Endothelial cell of umbilical vein (primary cell): Measurements from ENCODE around the gene FSTL4. TPM values are rescaled to one million over a fixed set of nuclear protein-coding genes. Genes with fewer than 3 reads are reported as not detected.

Source experiments
- BruUV-seq: library from RNA; stranded (reverse); fragments of 400-500 nt; replicated peaks from 2 replicates; lab custom pipeline; 2021; lab: Mats Ljungman, UMichigan
- CTCF ChIA-PET: fragments of 300-600, 350-600 bp; sonication (Branson Sonifier 250); formaldehyde crosslinking; loops from one replicate; lab custom pipeline; 2021; ENCODE audit warnings: antibody characterized with exemption, inconsistent platforms; lab: Charles Lee
- POLR2A ChIA-PET: fragments of 300-600, 350-600 bp; sonication (Branson Sonifier 250); formaldehyde crosslinking; loops from one replicate; lab custom pipeline; 2021; ENCODE audit warnings: antibody characterized with exemption, inconsistent platforms; lab: Charles Lee
- DNase-seq: peaks from one replicate; pipeline ENCODE4 v3.0.0-alpha.2; 2011; ENCODE audit warnings: low read depth, low spot score
- FAIRE-seq: peaks from 2 replicates; lab custom pipeline; 2011; peaks lifted over from hg19 to GRCh38; lab: Jason Lieb, UNC
- H2AFZ ChIP-seq: 2 replicates; pipeline ENCODE4 v1.6.0; 2012; ENCODE audit warnings: low read depth, low read length, control low read depth, inconsistent platforms
- H3K27ac ChIP-seq: 2 replicates; pipeline ENCODE4 v1.5.1; 2011; ENCODE audit warnings: low read depth, mild to moderate bottlenecking, control low read depth, low read length, moderate library complexity; ENCODE audit not compliant: insufficient read depth
- H3K27me3 ChIP-seq, 2 experiments: 2 replicates each; pipeline versions ENCODE4 v1.6.0 to v1.6.1; 2011; ENCODE audit warnings: low read length in 2 of 2, mixed read lengths in 1 of 2; ENCODE audit not compliant: control insufficient read depth in 2 of 2, insufficient read depth in 2 of 2
- H3K36me3 ChIP-seq, 2 experiments: 2 replicates in 1 of 2; 3 replicates in 1 of 2; pipeline ENCODE4 v1.5.1; 2011; ENCODE audit warnings: low read length in 2 of 2, mild to moderate bottlenecking in 1 of 2, moderate library complexity in 1 of 2; ENCODE audit not compliant: control insufficient read depth in 2 of 2, insufficient read depth in 2 of 2; ENCODE audit errors: extremely low read depth in 1 of 2
- H3K4me1 ChIP-seq: 3 replicates; pipeline ENCODE4 v1.5.1; 2011; ENCODE audit warnings: mild to moderate bottlenecking, low read length; ENCODE audit not compliant: control insufficient read depth, insufficient read depth; ENCODE audit errors: extremely low read depth
- H3K4me2 ChIP-seq: 2 replicates; pipeline ENCODE4 v1.6.1; 2011; ENCODE audit warnings: low read length, control low read depth, mixed read lengths; ENCODE audit not compliant: insufficient read depth
- H3K4me3 ChIP-seq, 3 experiments: fragments of 200-600 bp in 1 of 3; sonication (generic), shearing (Covaris generic) in 1 of 3; replicated peaks in 1 of 3; 2 replicates each; pipeline ENCODE4 v1.5.1; 2011 to 2016; ENCODE audit warnings: control low read depth in 3 of 3, low read length in 3 of 3, mild to moderate bottlenecking in 2 of 3, inconsistent platforms in 1 of 3, low read depth in 1 of 3, moderate library complexity in 1 of 3; ENCODE audit not compliant: insufficient read depth in 1 of 3
- H3K79me2 ChIP-seq: 2 replicates; pipeline ENCODE4 v1.6.0; 2012; ENCODE audit warnings: low read length, inconsistent platforms; ENCODE audit not compliant: control insufficient read depth, insufficient read depth
- H3K9ac ChIP-seq: replicated peaks from 2 replicates; pipeline ENCODE3; 2011; ENCODE audit warnings: low read length, control low read depth; ENCODE audit not compliant: insufficient read depth; ENCODE audit errors: extremely low read depth
- H3K9me1 ChIP-seq: replicated peaks from 3 replicates; pipeline ENCODE4 v1.6.0; 2011; ENCODE audit warnings: mild to moderate bottlenecking, low read length; ENCODE audit not compliant: control insufficient read depth, insufficient read depth; ENCODE audit errors: extremely low read depth
- H3K9me3 ChIP-seq: replicated peaks from 2 replicates; pipeline ENCODE4 v1.5.1; 2012; ENCODE audit warnings: low read length, inconsistent platforms; ENCODE audit not compliant: control insufficient read depth, insufficient read depth
- H4K20me1 ChIP-seq: replicated peaks from 2 replicates; pipeline ENCODE3; 2011; ENCODE audit warnings: mild to moderate bottlenecking, low read length; ENCODE audit not compliant: control insufficient read depth, insufficient read depth; ENCODE audit errors: extremely low read depth
- CTCF ChIP-seq, 2 donors: IDR thresholded peaks; 1 replicate in 1 of 2; 2 replicates in 1 of 2; pipeline ENCODE4 v1.5.1; 2011; ENCODE audit warnings: low read length in 2 of 2, mild to moderate bottlenecking in 2 of 2, moderate library complexity in 2 of 2, control low read depth in 1 of 2, inconsistent platforms in 1 of 2, low read depth in 1 of 2; ENCODE audit not compliant: insufficient read depth in 1 of 2; ENCODE audit errors: extremely low read depth in 1 of 2
- EZH2 ChIP-seq: IDR thresholded peaks from 2 replicates; pipeline ENCODE4 v1.6.1; 2012; ENCODE audit warnings: borderline replicate concordance, low read depth, mild to moderate bottlenecking, moderate library complexity, low read length, inconsistent platforms; ENCODE audit not compliant: severe bottlenecking
- FOS ChIP-seq: IDR thresholded peaks from 2 replicates; pipeline ENCODE4 v1.6.1; 2011; ENCODE audit warnings: mild to moderate bottlenecking, low read length, moderate library complexity, borderline replicate concordance; ENCODE audit not compliant: insufficient read depth
- GATA2 ChIP-seq: IDR thresholded peaks from 2 replicates; pipeline ENCODE4 v1.7.0; 2011; ENCODE audit warnings: low read depth, mild to moderate bottlenecking, moderate library complexity, mixed read lengths, low read length; ENCODE audit not compliant: insufficient read length, insufficient read depth
- JUN ChIP-seq: IDR thresholded peaks from 2 replicates; pipeline ENCODE4 v1.6.1; 2011; ENCODE audit warnings: borderline replicate concordance, low read depth; ENCODE audit not compliant: insufficient read length, insufficient read depth
- MAX ChIP-seq: IDR thresholded peaks from 2 replicates; pipeline ENCODE4 v1.6.1; 2011; ENCODE audit not compliant: insufficient read depth, insufficient read length
- MYC ChIP-seq: IDR thresholded peaks from one replicate; pipeline ENCODE4 v1.6.1; 2011; ENCODE audit warnings: mild to moderate bottlenecking, low read depth, low read length
- POLR2A ChIP-seq: IDR thresholded peaks from 2 replicates; pipeline ENCODE4 v1.6.1; 2012; ENCODE audit warnings: low read depth, mild to moderate bottlenecking, control low read depth, low read length
- POLR2AphosphoS5 ChIP-seq: IDR thresholded peaks from 2 replicates; pipeline ENCODE4 v1.6.1; 2012; ENCODE audit warnings: low read depth, mild to moderate bottlenecking, control low read depth, low read length, moderate library complexity; ENCODE audit not compliant: insufficient read depth
- dilution Hi-C: fragments of 300-500 bp; cut with MboI; formaldehyde crosslinking; loops from one replicate; pipeline ENCODE4 v1.15.0; 2019; ENCODE audit warnings: low sequenced_read_pairs; ENCODE audit not compliant: extremely low pct_ligation_motif_present
- intact Hi-C: fragments of 100-400 bp; cut with micrococcal nuclease; formaldehyde crosslinking; loops from one replicate; pipeline ENCODE4 v1.10.0; 2022
- polyA plus RNA-seq, 4 experiments: library from polyadenylated mRNA; depleted of rRNA in 3 of 4; stranded (reverse) in 3 of 4; unstranded in 1 of 4; fragments of >200 nt; gene quantifications; 2 replicates each; pipeline versions ENCODE4 v1.2.1 to v1.2.3, GENCODE V29; 2011 to 2012; ENCODE audit warnings: missing spikeins in 1 of 4
- total RNA-seq: library from RNA; stranded (reverse); gene quantifications from 2 replicates; pipeline ENCODE4 v1.2.3, GENCODE V29; 2021

Gene FSTL4
- total and polyA plus RNA-seq, 2 donors (not counting 3 experiments of a cell fraction or from before 2014, with no cell fraction given): 0.18 TPM; not detected in 1

GRCh38 chr5:133637206-133637605 lies 24.9 kb upstream of the FSTL4 start:
- H3K4me2 ChIP-seq: no peak overlapping the region
- H3K36me3 ChIP-seq: no peaks in the 10 kb centered on the region
- H3K9ac ChIP-seq: no peak overlapping the region
- H3K9me3 ChIP-seq: no peaks in the 10 kb centered on the region
- dilution Hi-C loops (no loop called here), intact Hi-C loops (no loop called here)
- POLR2A ChIA-PET: no interaction called here
- FAIRE-seq (no peak), DNase-seq (no peak)
- H4K20me1 ChIP-seq: no peaks in the 10 kb centered on the region
- peaks cover 0 to 3% of the 10 kb centered on the region in 2 experiments for H3K27me3 ChIP-seq
- CTCF ChIA-PET: interaction anchor here (1.9 kb wide), 1 partner anchor 214 kb away, joined by 6 read pairs; no protein-coding TSS in a partner anchor
- no peaks in the 10 kb centered on the region for H3K9me1 ChIP-seq
- H3K4me3 ChIP-seq: no peak overlapping the region
- no peak overlapping the region for H3K27ac ChIP-seq
- no TSS peak for BruUV-seq
- no peaks in the 10 kb centered on the region for H3K79me2 ChIP-seq
- H3K4me1 ChIP-seq: no peaks in the 10 kb centered on the region
- no peak overlapping the region for H2AFZ ChIP-seq
- no peak for TF ChIP-seq FOS
- TF ChIP-seq POLR2AphosphoS5: no peak
- TF ChIP-seq POLR2A: no peak
- no peak for TF ChIP-seq JUN
- no peak for TF ChIP-seq MYC
- no peak for TF ChIP-seq EZH2
- TF ChIP-seq CTCF (IDR thresholded peaks at IDR 0.05; ENCODE audit: extremely low read depth in 1 of 2, insufficient read depth in 1 of 2, low read depth in 1 of 2, low read length in 2 of 2): no peak
- TF ChIP-seq MAX: no peak
- no peak for TF ChIP-seq GATA2
